A204.1 (cell line): Measurements from ENCODE around the gene LRRC10B.

Source experiments
- FAIRE-seq: peaks from 2 replicates; lab custom pipeline; 2012; peaks lifted over from hg19 to GRCh38; lab: Jason Lieb, UNC

The LRRC10B gene

DNA sequence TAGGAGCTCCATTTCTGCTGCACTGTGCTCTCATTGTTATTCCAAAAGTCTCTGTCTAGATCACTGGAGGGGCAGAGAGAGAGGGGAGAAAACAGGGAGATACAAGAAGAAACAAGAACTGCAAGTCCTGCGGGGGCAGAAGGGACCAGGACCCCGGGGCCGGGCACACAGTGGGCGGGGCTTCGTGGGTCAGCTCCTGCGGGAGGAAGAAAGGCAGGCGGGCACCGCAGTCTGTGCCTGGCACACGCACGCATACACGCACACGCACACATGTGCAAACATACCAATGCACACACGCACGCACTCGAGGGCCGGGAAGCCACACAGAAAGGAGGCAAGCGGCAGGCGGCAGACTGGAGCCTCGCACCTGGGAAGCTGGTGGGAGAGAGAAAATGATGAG, 38.7 kb downstream of the LRRC10B start:
- no peak for FAIRE-seq

DNA sequence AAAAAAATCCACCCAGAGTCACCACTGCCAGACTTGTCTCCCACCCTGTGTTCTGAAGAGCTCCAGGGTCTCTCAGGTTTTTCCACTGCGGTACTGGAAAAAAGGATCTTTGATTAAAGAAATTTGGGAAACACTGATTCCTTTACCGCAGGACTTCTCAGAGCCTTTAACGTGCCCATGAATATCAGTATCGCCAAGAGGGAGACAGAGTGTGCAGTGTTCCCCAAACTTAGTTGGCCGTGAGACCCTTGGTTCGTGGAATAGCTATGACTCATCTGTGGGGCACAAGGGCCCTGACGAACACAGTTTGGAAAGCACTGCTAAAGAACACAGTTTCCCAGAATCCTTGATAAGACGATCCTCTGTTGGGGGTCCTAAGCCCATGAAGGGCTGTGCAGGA, 40.6 kb downstream of the LRRC10B start:
- FAIRE-seq, result no peak

DNA sequence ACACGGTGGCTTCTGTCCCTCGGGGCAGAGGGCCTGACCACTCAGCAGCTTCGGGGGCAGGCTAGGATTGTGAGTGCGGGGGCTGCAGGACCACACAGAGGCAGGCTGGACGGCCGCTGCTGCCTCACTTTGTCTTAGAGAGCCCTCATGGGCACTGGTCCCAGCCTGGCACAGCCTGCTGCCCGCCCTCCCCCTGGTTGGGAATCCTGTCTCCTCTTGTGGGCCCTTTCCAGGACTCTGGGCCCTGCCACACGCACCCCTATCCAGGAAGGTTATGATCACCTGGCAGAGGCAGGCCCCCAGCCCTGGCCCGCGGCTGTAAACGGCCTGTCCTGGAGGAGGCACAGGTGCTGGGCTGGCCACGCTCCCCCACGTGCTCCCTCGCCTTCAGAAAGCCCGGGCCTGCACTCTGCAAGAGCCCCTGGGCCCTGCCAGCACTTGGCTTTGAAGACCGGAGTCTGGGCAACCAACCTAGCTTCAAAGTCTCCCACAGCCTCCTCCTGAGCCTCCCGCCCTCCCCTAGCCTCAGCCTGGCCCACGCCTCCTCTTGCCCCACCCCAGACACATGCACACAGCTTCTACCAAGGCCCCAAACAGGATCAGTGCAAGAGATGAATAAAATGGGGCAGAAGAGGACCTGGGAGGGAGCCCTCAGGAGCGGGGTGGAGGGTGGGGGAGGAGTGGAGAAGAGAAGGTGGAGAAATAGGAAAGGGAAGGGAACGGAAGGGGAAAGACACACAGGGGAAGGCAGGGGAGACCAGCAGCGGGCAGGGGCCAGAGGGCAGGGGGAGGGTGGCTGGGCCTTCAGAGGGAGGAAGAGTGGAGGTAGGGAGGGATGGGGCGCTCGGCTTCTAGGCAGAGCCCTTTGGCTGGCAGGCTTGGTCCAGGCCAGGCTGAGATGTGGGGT, 41.4 kb downstream of the LRRC10B start:
- no peak for FAIRE-seq

DNA sequence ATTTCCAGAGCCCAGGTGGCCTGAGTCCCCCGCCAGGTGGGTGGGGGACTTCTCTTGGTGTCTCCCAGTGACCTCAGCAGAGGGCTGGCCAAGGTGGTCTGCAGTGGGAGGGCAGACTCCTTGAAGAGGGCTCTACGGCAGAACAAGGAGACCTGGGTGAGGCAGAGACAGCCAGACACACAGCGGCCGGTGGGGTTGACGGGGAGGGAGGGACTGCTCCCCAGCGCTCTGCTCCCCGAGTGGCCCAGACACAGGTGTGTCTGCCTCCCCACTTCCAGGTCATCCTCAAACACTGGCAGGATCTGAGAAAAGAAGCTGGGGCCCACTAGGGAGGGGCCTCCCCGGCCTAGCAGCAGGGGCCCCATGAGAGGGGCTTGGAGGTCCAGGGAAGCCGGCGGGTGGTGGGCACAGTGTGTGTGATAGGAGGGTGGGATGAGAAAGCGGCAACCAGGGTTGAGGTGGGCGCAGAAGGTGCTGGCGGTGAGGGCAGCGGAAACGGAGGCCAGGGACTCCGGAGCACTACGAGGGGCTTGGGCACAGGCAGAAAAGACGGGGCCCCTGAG, 42.2 kb downstream of the LRRC10B start:
- no peak for FAIRE-seq

DNA sequence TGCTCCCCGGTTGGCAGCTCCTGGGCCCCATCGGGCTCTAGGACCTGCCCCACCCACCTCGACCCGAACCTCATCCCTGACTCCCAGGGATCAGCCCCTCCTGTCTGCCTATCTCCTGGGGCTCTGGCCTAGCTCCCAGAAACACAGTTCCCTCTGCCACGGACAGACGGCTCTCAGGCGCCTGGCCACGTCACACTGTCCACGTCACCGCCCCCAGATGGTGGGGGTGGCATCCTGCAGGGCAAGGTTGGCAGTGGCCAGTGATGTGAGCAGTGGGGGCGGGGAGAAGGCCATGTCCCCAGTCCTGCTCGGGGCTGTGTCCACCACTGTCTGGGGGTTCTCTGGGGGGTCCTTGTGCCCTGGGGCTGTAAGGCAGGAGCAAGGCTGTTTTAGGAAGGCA, 43.1 kb downstream of the LRRC10B start:
- no peak for FAIRE-seq

DNA sequence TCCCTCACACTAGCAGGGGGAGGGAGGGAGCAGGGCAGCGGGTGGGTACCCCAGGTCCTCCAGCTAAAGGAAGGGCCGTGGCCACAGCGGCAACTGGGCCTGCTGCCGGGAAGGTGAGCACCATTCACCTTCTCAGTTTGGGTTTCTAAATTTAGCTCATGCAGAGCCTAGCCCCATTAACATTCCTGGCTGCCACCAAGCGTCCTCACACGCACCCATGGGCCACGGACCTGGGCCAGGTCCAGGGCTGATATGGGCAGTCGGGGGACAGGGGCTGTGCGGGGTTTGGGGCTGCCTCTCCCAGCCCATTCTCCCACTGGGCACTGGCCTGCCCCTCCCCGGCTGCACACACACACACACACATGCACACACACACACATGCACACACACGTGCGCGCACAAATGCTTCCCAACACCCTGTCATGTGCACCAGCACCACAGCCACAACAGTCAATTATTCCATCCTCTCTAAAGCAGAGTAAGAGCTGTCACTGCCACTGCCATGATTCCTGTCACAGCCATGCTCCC, 43.6 kb downstream of the LRRC10B start:
- no peak for FAIRE-seq

DNA sequence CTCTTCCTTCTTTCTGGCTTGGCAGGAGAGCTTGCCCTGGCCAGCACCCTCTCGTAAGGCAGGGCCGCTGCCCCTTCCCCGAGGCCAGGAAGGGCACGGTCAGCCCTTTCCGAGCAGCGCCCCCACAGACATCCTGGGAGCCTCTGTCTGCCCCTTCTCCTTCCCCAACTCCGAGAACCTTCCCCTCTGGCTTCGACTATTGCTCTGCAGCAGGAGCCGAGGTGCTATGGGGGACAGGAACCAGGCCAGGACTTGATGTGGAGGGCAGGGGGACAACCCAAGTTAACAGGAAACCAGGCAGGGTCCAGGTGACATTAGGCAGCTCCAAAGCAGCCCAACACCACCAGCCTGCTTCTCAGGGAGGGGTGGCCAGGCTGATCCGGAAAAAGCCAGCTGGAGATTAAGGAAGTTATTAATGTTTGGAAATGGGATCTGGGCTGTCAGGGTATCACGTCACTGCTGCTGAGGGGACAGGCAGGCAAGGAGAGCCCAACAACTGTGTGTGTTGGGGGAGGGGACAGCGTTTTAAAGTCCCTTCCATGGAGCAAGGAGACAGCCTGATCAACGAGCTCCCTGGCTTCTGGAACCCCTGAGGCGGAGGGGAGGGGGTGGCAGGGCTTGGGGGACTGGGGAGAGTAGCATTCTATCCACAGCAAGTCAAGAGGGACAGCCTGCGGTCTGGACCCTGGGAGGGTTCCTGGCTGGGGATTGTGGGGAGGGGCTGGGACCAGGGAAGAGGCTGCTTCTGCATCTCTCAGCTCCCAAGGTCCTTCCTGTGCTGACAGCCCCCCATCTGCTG, 45.0 kb downstream of the LRRC10B start:
- no peak for FAIRE-seq

DNA sequence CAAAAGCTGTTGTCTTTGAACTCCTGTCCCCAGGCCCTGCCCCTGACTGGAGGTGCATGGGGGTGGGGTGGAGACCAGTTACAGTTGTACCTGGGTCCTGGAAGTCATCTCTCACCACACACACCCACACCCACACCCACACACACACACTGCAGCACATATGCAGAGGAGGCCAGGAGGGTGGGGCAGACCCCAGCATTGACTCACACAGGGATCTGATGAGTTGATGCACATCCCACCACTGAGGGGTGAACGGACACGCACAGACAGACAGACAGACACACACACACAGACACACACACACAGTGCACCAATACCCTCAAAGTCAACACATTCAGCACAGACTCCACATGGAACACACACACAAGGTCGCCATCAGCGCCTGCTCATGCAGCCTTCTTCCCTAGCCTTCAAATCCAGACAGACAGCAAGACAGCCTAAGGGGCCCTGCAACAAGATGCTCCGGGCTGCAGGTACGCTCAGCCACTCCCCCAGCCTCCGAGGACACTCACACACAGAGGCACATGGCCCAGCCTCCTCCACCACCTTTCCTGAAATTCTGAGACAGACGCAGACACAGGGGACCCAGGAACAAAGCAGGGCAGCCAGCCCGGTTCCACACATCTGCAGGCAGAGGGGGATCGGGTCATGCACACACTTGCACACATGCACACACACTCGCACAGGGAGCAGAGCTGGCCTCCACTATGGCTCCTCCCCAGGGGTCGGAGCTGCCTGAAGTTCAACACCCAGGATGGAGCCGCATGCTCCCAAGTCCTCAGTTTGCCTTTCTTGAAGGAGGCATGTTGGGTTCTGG, 45.8 kb downstream of the LRRC10B start:
- no peak for FAIRE-seq

DNA sequence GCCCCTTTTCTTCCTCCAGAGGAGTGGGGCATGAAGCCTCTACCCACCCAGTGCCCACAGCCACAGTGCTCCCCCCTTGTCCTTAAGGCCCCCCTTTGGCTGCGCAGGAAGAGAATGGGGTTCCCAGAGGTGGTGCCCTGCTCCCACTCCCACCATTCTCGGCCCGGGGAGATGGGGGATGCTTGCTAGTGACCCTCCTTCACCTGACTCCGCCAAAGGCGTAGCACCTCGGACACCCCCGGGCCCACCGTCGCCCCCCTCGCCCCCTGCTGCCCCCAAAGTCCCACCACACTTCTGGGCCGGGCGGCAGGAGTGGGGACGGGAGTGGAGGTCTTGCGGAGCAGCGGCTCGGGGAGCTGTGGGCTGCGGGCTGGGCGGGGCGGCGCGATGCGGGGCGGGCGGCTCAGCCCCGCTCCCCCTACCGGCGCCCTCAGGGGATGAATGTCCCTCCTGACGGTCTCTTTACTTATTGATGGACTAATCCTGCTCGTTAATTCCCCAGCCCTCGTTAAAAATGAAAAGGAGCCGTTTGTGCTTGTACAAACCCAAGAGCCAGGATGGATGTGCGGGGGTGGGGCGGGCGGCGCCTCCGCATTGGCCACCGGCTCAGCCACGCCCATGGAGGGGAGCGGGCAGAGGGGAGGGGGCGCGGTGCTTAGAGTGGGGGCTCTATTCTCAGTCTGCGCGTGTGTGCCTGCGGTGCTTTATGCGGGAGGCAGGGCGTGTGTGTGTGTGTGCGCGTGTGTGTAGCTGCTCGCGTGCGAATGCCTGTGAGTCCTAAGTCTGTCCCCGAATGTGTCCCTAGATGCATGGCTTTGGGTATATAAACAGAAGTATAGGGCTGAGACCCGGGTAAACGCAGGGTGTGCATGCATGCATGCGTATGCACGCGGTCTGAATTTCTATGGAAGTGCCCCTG, 46.8 kb downstream of the LRRC10B start:
- FAIRE-seq, result no peak

DNA sequence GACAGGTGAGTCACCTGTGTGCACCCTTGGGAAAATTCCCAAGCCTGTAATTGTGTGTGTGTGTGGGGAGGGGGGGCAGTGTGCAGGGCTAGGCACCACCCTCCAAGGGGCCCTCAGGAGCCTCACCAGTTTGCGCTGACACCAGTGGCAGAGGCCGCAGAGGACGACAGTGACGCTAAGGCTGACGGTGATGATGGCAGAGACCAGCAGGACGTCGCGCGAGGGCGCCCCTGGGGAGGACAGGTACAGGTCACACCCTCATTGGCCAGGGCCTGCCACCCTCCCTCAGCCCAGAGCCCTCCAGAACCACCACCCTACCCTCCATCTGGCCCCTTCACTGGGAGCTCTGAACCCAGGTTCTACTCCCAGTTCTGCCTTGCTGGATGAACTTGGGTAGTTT, 47.4 kb downstream of the LRRC10B start:
- FAIRE-seq, result no peak

DNA sequence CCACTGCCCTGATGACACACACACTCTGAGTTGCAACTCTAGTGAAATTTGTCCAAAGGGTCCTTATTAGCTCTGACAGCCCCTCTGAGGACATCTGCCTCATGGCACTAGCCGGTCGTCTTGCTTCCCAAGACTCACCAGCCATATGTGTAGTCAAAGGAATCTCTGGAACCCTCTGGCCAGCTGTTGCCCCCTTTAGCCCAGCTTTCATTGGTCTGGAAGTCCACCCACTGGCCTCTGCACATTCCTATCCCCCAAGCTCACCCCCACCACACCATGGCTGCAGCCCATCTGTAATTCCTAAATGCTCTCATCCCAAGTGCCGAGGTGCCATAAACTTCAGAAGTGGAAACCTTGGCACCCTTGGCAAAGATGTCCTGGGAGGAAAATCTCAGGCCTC, 48.1 kb downstream of the LRRC10B start:
- no peak for FAIRE-seq
